Astrocyte of the cerebellum (primary cell): ENCODE results near the gene TRAF3.
A peak's percentile ranks its signal among the peaks of the same experiment; 100 is the strongest.

Source experiments
- DNase-seq: peaks from one replicate; pipeline ENCODE4 v3.0.0-alpha.2; 2011; ENCODE audit warnings: low read depth
- H3K4me3 ChIP-seq: 2 replicates; pipeline ENCODE4 v1.5.1; 2011; ENCODE audit warnings: mild to moderate bottlenecking, low read depth, low read length, moderate library complexity
- in situ Hi-C: cut with HindIII; loops from 2 replicates; pipeline ENCODE4 v1.10.0; 2017; ENCODE audit warnings: low sequenced_read_pairs
- TF ChIP-seq, protein P1 (sequence below): IDR thresholded peaks from 2 replicates; pipeline ENCODE4 v1.5.1; 2012; ENCODE audit warnings: low read length, low read depth, moderate library complexity, mild to moderate bottlenecking; ENCODE audit errors: missing control alignments

TRAF3 gene, protein sequence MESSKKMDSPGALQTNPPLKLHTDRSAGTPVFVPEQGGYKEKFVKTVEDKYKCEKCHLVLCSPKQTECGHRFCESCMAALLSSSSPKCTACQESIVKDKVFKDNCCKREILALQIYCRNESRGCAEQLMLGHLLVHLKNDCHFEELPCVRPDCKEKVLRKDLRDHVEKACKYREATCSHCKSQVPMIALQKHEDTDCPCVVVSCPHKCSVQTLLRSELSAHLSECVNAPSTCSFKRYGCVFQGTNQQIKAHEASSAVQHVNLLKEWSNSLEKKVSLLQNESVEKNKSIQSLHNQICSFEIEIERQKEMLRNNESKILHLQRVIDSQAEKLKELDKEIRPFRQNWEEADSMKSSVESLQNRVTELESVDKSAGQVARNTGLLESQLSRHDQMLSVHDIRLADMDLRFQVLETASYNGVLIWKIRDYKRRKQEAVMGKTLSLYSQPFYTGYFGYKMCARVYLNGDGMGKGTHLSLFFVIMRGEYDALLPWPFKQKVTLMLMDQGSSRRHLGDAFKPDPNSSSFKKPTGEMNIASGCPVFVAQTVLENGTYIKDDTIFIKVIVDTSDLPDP

DNA sequence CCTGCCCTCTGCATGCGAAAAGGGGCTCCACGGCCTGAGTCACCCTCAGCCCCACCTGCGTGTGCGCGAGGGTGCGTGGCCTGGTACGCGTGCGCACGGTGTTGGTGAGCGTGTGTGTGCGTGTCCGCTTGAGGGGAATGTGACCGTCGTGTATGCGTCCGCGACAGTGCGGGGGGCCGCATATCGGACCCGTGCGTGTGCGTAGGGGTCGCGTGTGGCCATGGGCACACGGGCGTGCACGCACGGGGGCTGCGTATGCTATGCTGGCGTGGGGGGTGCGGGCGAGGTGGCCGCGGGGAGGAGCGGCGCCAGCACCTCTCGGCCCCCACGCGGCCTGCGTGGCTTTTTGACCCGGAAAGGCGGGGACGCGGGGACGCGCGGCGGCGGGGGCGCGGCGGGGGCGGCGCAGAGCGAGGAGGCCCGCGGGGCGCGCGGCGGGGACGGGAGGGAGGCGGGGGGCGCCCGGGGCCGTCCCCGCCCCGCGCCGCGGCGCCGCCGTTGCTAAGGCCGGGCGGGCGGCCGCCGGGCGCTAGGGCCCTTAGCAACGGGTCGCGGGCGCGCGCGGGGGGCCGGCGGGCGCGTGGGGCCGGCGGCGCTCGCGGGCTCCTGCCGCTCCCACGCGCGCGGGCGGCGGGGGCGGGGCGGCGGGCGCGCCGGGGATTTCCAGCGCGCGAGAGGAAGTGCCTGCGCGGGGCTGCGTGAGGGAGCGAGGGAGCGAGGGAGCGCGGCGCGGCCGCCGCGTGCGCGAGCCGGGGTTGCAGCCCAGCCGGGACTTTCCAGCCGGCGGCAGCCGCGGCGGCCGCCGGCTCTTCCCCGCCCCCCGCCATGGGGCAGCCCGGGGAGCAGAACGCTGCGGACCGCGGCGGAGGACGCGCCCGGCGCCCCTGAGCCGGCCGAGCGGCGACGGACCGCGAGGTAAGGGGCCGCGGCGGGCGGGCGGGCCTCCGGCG, at the start of gene TRAF3:
Gene TRAF3 (plus strand): TSS at position 689 of the 950 bp plus-strand sequence. CDS start 92,753 bp downstream, outside the sequence.
- DNase-seq: peak; percentile 16
- TF ChIP-seq, protein P1, sequence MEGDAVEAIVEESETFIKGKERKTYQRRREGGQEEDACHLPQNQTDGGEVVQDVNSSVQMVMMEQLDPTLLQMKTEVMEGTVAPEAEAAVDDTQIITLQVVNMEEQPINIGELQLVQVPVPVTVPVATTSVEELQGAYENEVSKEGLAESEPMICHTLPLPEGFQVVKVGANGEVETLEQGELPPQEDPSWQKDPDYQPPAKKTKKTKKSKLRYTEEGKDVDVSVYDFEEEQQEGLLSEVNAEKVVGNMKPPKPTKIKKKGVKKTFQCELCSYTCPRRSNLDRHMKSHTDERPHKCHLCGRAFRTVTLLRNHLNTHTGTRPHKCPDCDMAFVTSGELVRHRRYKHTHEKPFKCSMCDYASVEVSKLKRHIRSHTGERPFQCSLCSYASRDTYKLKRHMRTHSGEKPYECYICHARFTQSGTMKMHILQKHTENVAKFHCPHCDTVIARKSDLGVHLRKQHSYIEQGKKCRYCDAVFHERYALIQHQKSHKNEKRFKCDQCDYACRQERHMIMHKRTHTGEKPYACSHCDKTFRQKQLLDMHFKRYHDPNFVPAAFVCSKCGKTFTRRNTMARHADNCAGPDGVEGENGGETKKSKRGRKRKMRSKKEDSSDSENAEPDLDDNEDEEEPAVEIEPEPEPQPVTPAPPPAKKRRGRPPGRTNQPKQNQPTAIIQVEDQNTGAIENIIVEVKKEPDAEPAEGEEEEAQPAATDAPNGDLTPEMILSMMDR: no peak
- in situ Hi-C loops: no loop called here
- H3K4me3 ChIP-seq: peak within 1 kb of the TSS; percentile 56

DNA sequence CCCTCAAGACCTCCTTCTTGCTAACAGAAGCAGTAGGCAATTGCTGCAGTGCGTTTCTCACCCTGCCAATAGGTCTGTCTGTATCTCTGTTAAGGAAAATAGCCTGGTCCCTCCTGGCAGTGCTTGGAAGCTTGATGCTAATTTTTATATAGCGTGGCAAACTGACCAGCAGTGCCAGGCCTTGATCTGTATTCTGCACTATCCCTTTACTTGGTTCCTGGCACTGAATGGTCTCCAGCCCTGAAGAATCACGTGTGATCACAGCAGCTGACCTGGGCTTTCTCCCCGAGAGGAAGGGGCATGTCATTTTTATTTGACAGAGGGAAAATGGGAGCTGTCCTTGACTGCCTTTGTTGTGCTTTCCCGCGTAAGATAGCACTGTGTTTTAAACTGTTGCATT, 48.7 kb upstream of the TRAF3 start:
- TF ChIP-seq, protein P1: no peak
- H3K4me3 ChIP-seq: no peak overlapping the region
- DNase-seq: no peak
- in situ Hi-C loops: no loop called here

- TF ChIP-seq, protein P1: no peak
- in situ Hi-C loops: no loop called here
- DNase-seq: no peak
- H3K4me3 ChIP-seq: no peak overlapping the region
These were observed 48.0 kb upstream of the TRAF3 start for GRCh38 chr14:102729268-102729667.

DNA sequence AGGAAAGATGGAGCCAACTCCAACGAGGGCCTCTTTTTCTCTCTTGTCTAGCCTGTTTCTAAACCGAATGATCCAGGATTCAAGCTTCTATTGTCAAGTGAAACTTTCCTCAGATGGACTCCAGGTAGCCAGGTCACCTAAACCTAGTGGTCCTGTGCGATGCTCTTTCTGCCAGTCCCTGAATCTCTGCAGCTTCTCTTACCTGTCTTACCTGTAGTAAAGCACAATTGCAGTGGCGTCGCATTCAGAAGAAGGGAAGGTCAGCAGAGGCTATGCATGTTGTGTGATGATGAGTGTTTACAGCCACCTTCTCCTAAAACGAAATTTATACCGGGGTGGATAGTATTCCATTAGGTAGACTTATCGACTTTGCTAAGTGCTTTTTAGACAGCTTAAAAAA, 47.4 kb upstream of the TRAF3 start:
- TF ChIP-seq, protein P1: no peak
- no peak overlapping the region for H3K4me3 ChIP-seq
- in situ Hi-C loops: no loop called here
- DNase-seq: no peak

- DNase-seq: no peak
- in situ Hi-C loops: no loop called here
- TF ChIP-seq, protein P1: no peak
- no peak overlapping the region for H3K4me3 ChIP-seq
These were observed 46.0 kb upstream of the TRAF3 start for GRCh38 chr14:102731101-102731870.
